MM.1S (cell line): Measurements from ENCODE around the gene ADARB2.

Source experiments
- DNase-seq: peaks from one replicate; pipeline ENCODE4 v3.0.0-alpha.2; 2015
- H2AFZ ChIP-seq: fragments of 300-600 bp; sonication (generic); 2 replicates; pipeline ENCODE4 v1.6.0; 2016; ENCODE audit warnings: antibody characterized with exemption, low read length
- H3F3A ChIP-seq: fragments of 300-600 bp; sonication (generic); 2 replicates; pipeline ENCODE4 v1.6.1; 2016; ENCODE audit warnings: mild to moderate bottlenecking, antibody characterized with exemption, low read length, moderate library complexity, mixed read lengths; ENCODE audit not compliant: insufficient read depth
- H3K27ac ChIP-seq: fragments of 300-600 bp; sonication (generic); 2 replicates; pipeline ENCODE4 v1.5.1; 2016; ENCODE audit warnings: mild to moderate bottlenecking, low read length
- H3K27me3 ChIP-seq: fragments of 300-600 bp; sonication (generic); replicated peaks from 2 replicates; pipeline ENCODE4 v1.6.0; 2016; ENCODE audit warnings: low read length; ENCODE audit not compliant: insufficient read depth
- H3K36me3 ChIP-seq: fragments of 300-600 bp; sonication (generic); replicated peaks from 2 replicates; pipeline ENCODE4 v1.6.1; 2016; ENCODE audit warnings: mild to moderate bottlenecking, low read length, mixed read lengths; ENCODE audit not compliant: insufficient read depth
- H3K4me1 ChIP-seq: fragments of 300-600 bp; sonication (generic); 2 replicates; pipeline ENCODE4 v1.6.1; 2016; ENCODE audit warnings: low read length, mixed read lengths
- H3K4me2 ChIP-seq: fragments of 300-600 bp; sonication (generic); 2 replicates; pipeline ENCODE4 v1.6.0; 2016; ENCODE audit warnings: low read depth, low read length
- H3K4me3 ChIP-seq: fragments of 300-600 bp; sonication (generic); 2 replicates; pipeline ENCODE4 v1.5.1; 2016; ENCODE audit warnings: low read length, mixed read lengths
- H3K79me2 ChIP-seq: fragments of 300-600 bp; sonication (generic); 2 replicates; pipeline ENCODE4 v1.6.1; 2016; ENCODE audit warnings: mixed run types, low read length, mixed read lengths
- H3K9ac ChIP-seq: fragments of 300-600 bp; sonication (generic); 2 replicates; pipeline ENCODE4 v1.6.1; 2016; ENCODE audit warnings: low read length, mixed read lengths
- H3K9me2 ChIP-seq: fragments of 300-600 bp; sonication (generic); replicated peaks from 2 replicates; pipeline ENCODE4 v1.6.1; 2016; ENCODE audit warnings: mild to moderate bottlenecking, low read length, mixed read lengths; ENCODE audit not compliant: insufficient read depth
- H3K9me3 ChIP-seq: fragments of 300-600 bp; sonication (generic); replicated peaks from 2 replicates; pipeline ENCODE4 v1.6.1; 2016; ENCODE audit warnings: mild to moderate bottlenecking, low read length, mixed read lengths; ENCODE audit not compliant: insufficient read depth
- H4K20me1 ChIP-seq: fragments of 300-600 bp; sonication (generic); 2 replicates; pipeline ENCODE4 v1.6.1; 2016; ENCODE audit warnings: mild to moderate bottlenecking, low read length, moderate library complexity, mixed read lengths; ENCODE audit not compliant: insufficient read depth
- EZH2 ChIP-seq: fragments of 300-600 bp; sonication (generic); optimal IDR thresholded peaks from 2 replicates; pipeline ENCODE3; 2017; ENCODE audit warnings: low read depth, mild to moderate bottlenecking, antibody characterized with exemption, low read length, mixed read lengths
- EZH2phosphoT487 ChIP-seq: fragments of 300-600 bp; sonication (generic); IDR thresholded peaks from 2 replicates; pipeline ENCODE4 v1.6.1; 2018; ENCODE audit warnings: antibody characterized with exemption, low read length
- TF ChIP-seq, protein P1 (sequence below): fragments of 300-600 bp; sonication (generic); IDR thresholded peaks from 2 replicates; pipeline ENCODE4 v1.5.1; 2016; ENCODE audit warnings: antibody characterized with exemption, low read length, mixed read lengths

Gene ADARB2

DNA sequence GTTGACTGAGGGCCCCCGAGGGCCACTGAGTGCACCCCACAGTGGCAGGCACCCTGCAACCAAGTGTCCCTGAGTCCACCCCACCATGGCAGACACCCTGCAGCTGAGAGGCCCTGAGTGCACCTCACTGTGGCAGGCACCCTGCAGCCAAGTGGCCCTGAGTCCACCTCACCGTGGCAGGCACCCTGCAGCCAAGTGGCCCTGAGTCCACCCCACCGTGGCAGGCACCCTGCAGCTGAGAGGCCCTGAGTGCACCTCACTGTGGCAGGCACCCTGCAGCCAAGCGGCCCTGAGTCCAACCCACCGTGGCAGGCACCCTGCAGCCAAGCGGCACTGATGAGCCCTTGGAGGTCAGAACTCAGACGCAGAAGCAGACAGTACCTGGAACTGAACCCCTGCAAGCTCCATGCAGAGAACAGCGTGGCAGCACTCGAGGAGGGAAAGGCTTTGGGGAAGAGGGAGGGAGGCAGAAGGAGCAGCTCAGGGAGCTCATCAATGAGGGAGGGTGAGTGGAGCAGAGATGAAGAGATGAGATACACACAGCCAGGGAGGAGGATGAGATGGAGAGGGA is 524.7 kb downstream of the ADARB2 start:
- TF ChIP-seq EZH2phosphoT487 = no peak
- TF ChIP-seq EZH2 = no peak

DNA sequence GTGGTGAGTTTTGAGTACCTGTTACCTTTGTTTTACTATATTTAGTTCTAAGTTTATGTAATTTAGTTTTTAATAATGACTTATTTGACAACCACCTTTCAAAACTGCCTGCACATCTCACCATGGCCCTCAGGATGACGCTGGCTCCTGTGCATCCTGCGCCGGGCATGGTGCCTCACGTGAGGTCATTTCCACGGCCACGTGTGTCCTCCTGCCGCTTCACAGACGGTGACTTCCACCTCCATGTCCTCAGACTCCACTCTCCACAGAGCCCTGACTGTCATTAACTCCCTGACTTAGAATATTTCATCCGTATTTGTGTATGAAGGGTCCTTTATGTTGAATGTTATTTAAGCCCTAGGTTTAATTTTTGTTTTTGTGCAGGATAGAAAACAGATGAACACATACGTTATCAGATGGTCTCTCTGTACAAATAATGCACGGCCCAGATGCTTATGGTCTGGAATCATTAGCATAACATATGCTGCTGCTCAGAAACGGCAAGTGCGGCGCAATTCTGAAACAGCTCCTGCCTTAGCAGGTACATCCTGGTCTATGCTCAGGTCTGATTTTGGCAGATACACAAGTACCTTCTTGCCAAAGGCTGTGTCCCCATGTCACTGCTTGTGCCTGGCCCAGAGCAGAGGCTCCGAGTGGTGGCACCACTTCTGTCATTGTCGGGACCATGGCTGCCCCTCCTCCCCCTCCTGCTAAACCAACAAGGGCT is 525.3 kb downstream of the ADARB2 start:
- H2AFZ ChIP-seq = no peak overlapping the region
- no peak overlapping the region for H3K9ac ChIP-seq
- no peaks in the 10 kb centered on the region for H4K20me1 ChIP-seq
- H3K79me2 ChIP-seq = no peaks in the 10 kb centered on the region
- H3K27ac ChIP-seq = no peak overlapping the region
- TF ChIP-seq EZH2 = no peak
- no peak for TF ChIP-seq EZH2phosphoT487
- TF ChIP-seq, protein P1, sequence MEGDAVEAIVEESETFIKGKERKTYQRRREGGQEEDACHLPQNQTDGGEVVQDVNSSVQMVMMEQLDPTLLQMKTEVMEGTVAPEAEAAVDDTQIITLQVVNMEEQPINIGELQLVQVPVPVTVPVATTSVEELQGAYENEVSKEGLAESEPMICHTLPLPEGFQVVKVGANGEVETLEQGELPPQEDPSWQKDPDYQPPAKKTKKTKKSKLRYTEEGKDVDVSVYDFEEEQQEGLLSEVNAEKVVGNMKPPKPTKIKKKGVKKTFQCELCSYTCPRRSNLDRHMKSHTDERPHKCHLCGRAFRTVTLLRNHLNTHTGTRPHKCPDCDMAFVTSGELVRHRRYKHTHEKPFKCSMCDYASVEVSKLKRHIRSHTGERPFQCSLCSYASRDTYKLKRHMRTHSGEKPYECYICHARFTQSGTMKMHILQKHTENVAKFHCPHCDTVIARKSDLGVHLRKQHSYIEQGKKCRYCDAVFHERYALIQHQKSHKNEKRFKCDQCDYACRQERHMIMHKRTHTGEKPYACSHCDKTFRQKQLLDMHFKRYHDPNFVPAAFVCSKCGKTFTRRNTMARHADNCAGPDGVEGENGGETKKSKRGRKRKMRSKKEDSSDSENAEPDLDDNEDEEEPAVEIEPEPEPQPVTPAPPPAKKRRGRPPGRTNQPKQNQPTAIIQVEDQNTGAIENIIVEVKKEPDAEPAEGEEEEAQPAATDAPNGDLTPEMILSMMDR = no peak
- no peaks in the 10 kb centered on the region for H3K9me2 ChIP-seq
- no peaks in the 10 kb centered on the region for H3K27me3 ChIP-seq
- H3F3A ChIP-seq = no peaks in the 10 kb centered on the region
- no peak overlapping the region for H3K4me2 ChIP-seq
- no peak overlapping the region for H3K4me3 ChIP-seq
- no peak for DNase-seq
- no peaks in the 10 kb centered on the region for H3K9me3 ChIP-seq
- H3K4me1 ChIP-seq = no peaks in the 10 kb centered on the region
- no peaks in the 10 kb centered on the region for H3K36me3 ChIP-seq

More for the DNA sequence above, 524.7 kb downstream of the ADARB2 start:
- Histone ChIP-seq H3K9ac (no peak overlapping the region), H3F3A (no peaks in the 10 kb centered on the region), H3K27me3 (no peaks in the 10 kb centered on the region), H3K4me1 (no peaks in the 10 kb centered on the region), H3K36me3 (no peaks in the 10 kb centered on the region), H2AFZ (no peak overlapping the region), H3K27ac (no peak overlapping the region), H4K20me1 (no peaks in the 10 kb centered on the region), H3K4me2 (no peak overlapping the region), H3K79me2 (no peaks in the 10 kb centered on the region), H3K9me3 (no peaks in the 10 kb centered on the region), H3K9me2 (no peaks in the 10 kb centered on the region), H3K4me3 (no peak overlapping the region)
- DNase-seq = no peak

DNA sequence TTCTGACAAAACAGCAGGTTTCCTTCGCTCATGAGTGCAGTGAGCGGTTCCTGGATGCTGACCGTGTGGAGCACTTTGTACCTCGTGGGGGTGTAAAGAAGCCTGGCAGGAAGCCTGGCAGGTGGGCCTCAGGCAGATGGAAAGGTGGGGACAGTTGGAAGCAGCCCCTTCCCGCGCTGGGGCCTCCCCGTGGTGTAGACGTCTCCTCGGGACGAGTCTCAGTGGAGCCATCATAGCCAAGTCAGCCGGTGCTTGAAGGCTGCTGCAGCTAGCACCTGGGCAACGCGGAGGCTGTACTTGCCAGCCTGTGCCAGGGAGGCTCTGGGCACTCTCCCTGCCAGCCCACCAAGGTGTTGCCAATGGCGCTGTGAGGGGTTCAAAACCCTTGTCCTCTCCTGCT is 526.7 kb downstream of the ADARB2 start:
- Histone ChIP-seq H3K79me2 (no peaks in the 10 kb centered on the region), H3K4me2 (no peak overlapping the region), H3K9ac (no peak overlapping the region), H3K27ac (no peak overlapping the region), H4K20me1 (no peaks in the 10 kb centered on the region), H3F3A (no peaks in the 10 kb centered on the region), H3K9me3 (no peaks in the 10 kb centered on the region), H3K27me3 (no peaks in the 10 kb centered on the region), H2AFZ (no peak overlapping the region), H3K36me3 (no peaks in the 10 kb centered on the region), H3K4me3 (no peak overlapping the region), H3K4me1 (no peaks in the 10 kb centered on the region), H3K9me2 (no peaks in the 10 kb centered on the region)
- TF ChIP-seq, protein P1 = no peak
- TF ChIP-seq EZH2 = no peak
- no peak for TF ChIP-seq EZH2phosphoT487
- no peak for DNase-seq

DNA sequence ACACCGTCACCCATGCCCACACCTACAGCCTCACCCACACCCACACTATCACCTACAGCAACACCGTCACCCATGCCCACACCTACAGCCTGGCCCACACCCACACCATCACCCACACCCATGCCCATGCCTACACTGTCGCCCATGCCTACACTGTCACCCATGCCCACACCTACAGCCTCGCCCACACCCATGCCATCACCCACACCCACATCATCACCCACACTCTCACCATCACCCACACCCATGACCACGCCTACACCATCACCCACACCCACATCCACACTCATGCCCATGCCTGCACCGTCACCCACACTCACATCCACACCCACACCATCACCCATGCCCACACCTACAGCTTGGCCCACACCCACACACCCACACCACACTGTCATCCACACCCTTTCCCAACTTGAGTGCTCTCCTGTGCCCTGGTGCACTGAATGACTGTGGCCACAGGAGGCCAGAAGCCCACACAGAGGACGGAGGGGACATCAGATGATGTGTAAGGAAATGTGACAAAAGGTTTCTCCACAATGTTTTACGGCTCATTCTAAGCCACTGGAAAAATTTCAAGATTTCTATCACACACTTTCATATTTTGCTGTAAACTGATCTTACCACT is 527.9 kb downstream of the ADARB2 start:
- H3K36me3 ChIP-seq = no peaks in the 10 kb centered on the region
- no peaks in the 10 kb centered on the region for H3K9me2 ChIP-seq
- no peaks in the 10 kb centered on the region for H3K9me3 ChIP-seq
- no peak overlapping the region for H3K4me3 ChIP-seq
- H3K27ac ChIP-seq = no peak overlapping the region
- no peak overlapping the region for H2AFZ ChIP-seq
- no peak for DNase-seq
- TF ChIP-seq EZH2 (no peak), EZH2phosphoT487 (no peak)
- no peaks in the 10 kb centered on the region for H4K20me1 ChIP-seq
- no peaks in the 10 kb centered on the region for H3K4me1 ChIP-seq
- H3K4me2 ChIP-seq = no peak overlapping the region
- H3F3A ChIP-seq = no peaks in the 10 kb centered on the region
- no peaks in the 10 kb centered on the region for H3K79me2 ChIP-seq
- H3K27me3 ChIP-seq = no peaks in the 10 kb centered on the region
- H3K9ac ChIP-seq = no peak overlapping the region
